WTC11 (cell line): ENCODE measurements around the gene BEST4. TPM values are rescaled to one million over a fixed set of nuclear protein-coding genes. Genes with fewer than 3 reads are reported as not detected.

Experiments
- ATAC-seq: fragments of 200-7000 bp; cut with Tn5 transposase; 2 replicates; pipeline ENCODE4 v1.10.0; 2021; ENCODE audit warnings: mild to moderate bottlenecking, moderate library complexity
- CTCF ChIA-PET: fragments of 300-600 bp; sonication (Branson Sonifier 250); formaldehyde crosslinking; loops from one replicate; lab custom pipeline; 2021; ENCODE audit warnings: antibody characterized with exemption; lab: Charles Lee
- POLR2A ChIA-PET: fragments of 350-600 bp; sonication (Branson Sonifier 250); formaldehyde crosslinking; loops from one replicate; lab custom pipeline; 2021; ENCODE audit warnings: antibody characterized with exemption; lab: Charles Lee
- DNase-seq: peaks from one replicate; pipeline ENCODE4 v3.0.0; 2021; ENCODE audit warnings: low spot score
- H3K27ac Mint-ChIP-seq: 2 replicates; pipeline ENCODE4 v1.8.0; 2021; ENCODE audit warnings: mixed read lengths
- H3K27me3 Mint-ChIP-seq: 2 replicates; pipeline ENCODE4 v1.8.0; 2021; ENCODE audit warnings: low read depth, mild to moderate bottlenecking, moderate library complexity, mixed read lengths
- H3K36me3 Mint-ChIP-seq: 2 replicates; pipeline ENCODE4 v1.8.0; 2021; ENCODE audit warnings: mixed read lengths
- H3K4me1 Mint-ChIP-seq: 2 replicates; pipeline ENCODE4 v1.8.0; 2022; ENCODE audit warnings: mixed read lengths
- H3K4me3 Mint-ChIP-seq: 2 replicates; pipeline ENCODE4 v1.8.0; 2021; ENCODE audit warnings: mild to moderate bottlenecking, moderate library complexity, mixed read lengths
- H3K9me3 Mint-ChIP-seq: 2 replicates; pipeline ENCODE4 v1.8.0; 2021; ENCODE audit warnings: mixed read lengths
- ATF1 ChIP-seq: sonication (generic); formaldehyde crosslinking; IDR thresholded peaks from 2 replicates; pipeline ENCODE4 v1.8.1; 2023; ENCODE audit warnings: mild to moderate bottlenecking, moderate library complexity, missing genetic modification reagents
- ATF3 ChIP-seq: sonication (generic); formaldehyde crosslinking; conservative IDR thresholded peaks from 2 replicates; pipeline ENCODE4 v1.8.1; 2022; ENCODE audit warnings: mild to moderate bottlenecking, missing genetic modification reagents
- CDX4 ChIP-seq: fragments of 250-450 bp; sonication (Bioruptor Pico); IDR thresholded peaks from 2 replicates; pipeline ENCODE4 v1.9.0; 2021; ENCODE audit warnings: moderate library complexity, mild to moderate bottlenecking, inconsistent platforms, borderline replicate concordance
- E2F4 ChIP-seq: sonication (generic); formaldehyde crosslinking; IDR thresholded peaks from 2 replicates; pipeline ENCODE4 v1.8.1; 2022; ENCODE audit warnings: low read depth, mild to moderate bottlenecking, moderate library complexity, missing genetic modification reagents, borderline replicate concordance
- ELF4 ChIP-seq: sonication (generic); formaldehyde crosslinking; IDR thresholded peaks from 2 replicates; pipeline ENCODE4 v1.8.1; 2022; ENCODE audit warnings: low read depth, mild to moderate bottlenecking, moderate library complexity, missing genetic modification reagents
- FOXP1 ChIP-seq: sonication (generic); formaldehyde crosslinking; IDR thresholded peaks from 2 replicates; pipeline ENCODE4 v1.8.0; 2022; ENCODE audit warnings: missing genetic modification reagents, mild to moderate bottlenecking, moderate library complexity, borderline replicate concordance
- FOXP4 ChIP-seq: sonication (generic); formaldehyde crosslinking; IDR thresholded peaks from 2 replicates; pipeline ENCODE4 v1.8.0; 2022; ENCODE audit warnings: mild to moderate bottlenecking, missing genetic modification reagents
- GTF2I ChIP-seq: fragments of 250-450 bp; sonication (Bioruptor Pico); conservative IDR thresholded peaks from 2 replicates; pipeline ENCODE4 v1.4.0; 2021; ENCODE audit warnings: mild to moderate bottlenecking
- JUN ChIP-seq: sonication (generic); formaldehyde crosslinking; IDR thresholded peaks from 2 replicates; pipeline ENCODE4 v1.8.0; 2023; ENCODE audit warnings: mild to moderate bottlenecking, missing genetic modification reagents
- MLX ChIP-seq: sonication (generic); formaldehyde crosslinking; IDR thresholded peaks from 2 replicates; pipeline ENCODE4 v1.8.1; 2023; ENCODE audit warnings: mild to moderate bottlenecking, missing genetic modification reagents, moderate library complexity
- MXD4 ChIP-seq: fragments of 250-450 bp; sonication (Bioruptor Pico); IDR thresholded peaks from 2 replicates; pipeline ENCODE4 v1.8.0; 2021; ENCODE audit warnings: mild to moderate bottlenecking, moderate library complexity, borderline replicate concordance
- NFE2L1 ChIP-seq: sonication (generic); formaldehyde crosslinking; IDR thresholded peaks from 2 replicates; pipeline ENCODE4 v1.8.1; 2023; ENCODE audit warnings: missing genetic modification reagents
- NFYB ChIP-seq: sonication (generic); formaldehyde crosslinking; conservative IDR thresholded peaks from 2 replicates; pipeline ENCODE4 v1.8.0; 2022; ENCODE audit warnings: low read depth, missing genetic modification reagents
- NR2C2 ChIP-seq: sonication (generic); formaldehyde crosslinking; IDR thresholded peaks from 2 replicates; pipeline ENCODE4 v1.8.0; 2022; ENCODE audit warnings: mild to moderate bottlenecking, missing genetic modification reagents
- OVOL2 ChIP-seq: fragments of 250-450 bp; sonication (Bioruptor Pico); IDR thresholded peaks from 2 replicates; pipeline ENCODE4 v1.9.0; 2021; ENCODE audit warnings: mild to moderate bottlenecking, borderline replicate concordance
- SMAD4 ChIP-seq: sonication (generic); formaldehyde crosslinking; IDR thresholded peaks from 2 replicates; pipeline ENCODE4 v1.8.0; 2022; ENCODE audit warnings: mild to moderate bottlenecking, missing genetic modification reagents
- SOX15 ChIP-seq: fragments of 250-450 bp; sonication (Bioruptor Pico); IDR thresholded peaks from 2 replicates; pipeline ENCODE4 v1.9.0; 2021; ENCODE audit warnings: mild to moderate bottlenecking
- SP1 ChIP-seq: sonication (generic); formaldehyde crosslinking; conservative IDR thresholded peaks from 2 replicates; pipeline ENCODE4 v1.8.1; 2022; ENCODE audit warnings: missing genetic modification reagents
- TP53 ChIP-seq: sonication (generic); formaldehyde crosslinking; IDR thresholded peaks from 2 replicates; pipeline ENCODE4 v1.8.1; 2023; ENCODE audit warnings: mild to moderate bottlenecking, missing genetic modification reagents
- ZMAT4 ChIP-seq: fragments of 250-450 bp; sonication (Bioruptor Pico); IDR thresholded peaks from 2 replicates; pipeline ENCODE4 v1.9.0; 2021; ENCODE audit warnings: mild to moderate bottlenecking
- ZNF121 ChIP-seq: sonication (generic); formaldehyde crosslinking; IDR thresholded peaks from 2 replicates; pipeline ENCODE4 v1.8.0; 2023; ENCODE audit warnings: missing genetic modification reagents
- ZNF317 ChIP-seq: sonication (generic); formaldehyde crosslinking; IDR thresholded peaks from 2 replicates; pipeline ENCODE4 v1.8.1; 2023; ENCODE audit warnings: low read depth, mild to moderate bottlenecking, moderate library complexity, missing genetic modification reagents, borderline replicate concordance
- ZNF423 ChIP-seq: fragments of 250-450 bp; sonication (Bioruptor Pico); IDR thresholded peaks from 2 replicates; pipeline ENCODE4 v2.1.2; 2022; ENCODE audit warnings: mild to moderate bottlenecking, moderate library complexity
- ZNF425 ChIP-seq: fragments of 250-450 bp; sonication (Bioruptor Pico); conservative IDR thresholded peaks from 2 replicates; pipeline ENCODE4 v1.9.0; 2021; ENCODE audit warnings: mild to moderate bottlenecking
- total RNA-seq: library from RNA; stranded (reverse); gene quantifications from 3 replicates; pipeline ENCODE4 v1.2.3, GENCODE V29; 2021

BEST4 gene
- total RNA-seq, 1 experiment from 2014 or later, result 1.6 TPM

- peaks cover 22% of the 10 kb centered on the region for H3K36me3 Mint-ChIP-seq
- peaks cover 3% of the 10 kb centered on the region; the same call in 1 of the 2 replicates for H3K27me3 Mint-ChIP-seq
- no peak overlapping the region for H3K4me3 Mint-ChIP-seq
- ChIA-PET CTCF (no interaction called here), POLR2A (interaction anchor here (0.5 to 0.9 kb wide), 2 partner anchors 9 to 10 kb away, joined by 3 read pairs; no protein-coding TSS in a partner anchor)
- no peak for TF ChIP-seq ZNF425
- no peak for TF ChIP-seq GTF2I (CRISPR knock-in tag)
- TF ChIP-seq ATF1 (CRISPR knock-in tag), result no peak
- no peak for TF ChIP-seq ZNF423 (CRISPR knock-in tag)
- TF ChIP-seq SOX15 (CRISPR knock-in tag), result no peak
- no peak for TF ChIP-seq SP1 (CRISPR knock-in tag)
- no peak for TF ChIP-seq OVOL2 (CRISPR knock-in tag)
- no peak for TF ChIP-seq NR2C2
- TF ChIP-seq JUN (CRISPR knock-in tag), result no peak
- no peak for TF ChIP-seq NFYB (CRISPR knock-in tag)
- no peak for TF ChIP-seq NFE2L1 (CRISPR knock-in tag)
- TF ChIP-seq CDX4 (CRISPR knock-in tag), result no peak
- no peak for TF ChIP-seq FOXP4
- no peak for TF ChIP-seq TP53
- TF ChIP-seq MLX (CRISPR knock-in tag), result no peak
- no peak for TF ChIP-seq E2F4 (CRISPR knock-in tag)
- DNase-seq, result no peak
- H3K27ac Mint-ChIP-seq, result no peak overlapping the region
- H3K9me3 Mint-ChIP-seq, result no peaks in the 10 kb centered on the region
- H3K4me1 Mint-ChIP-seq, result peaks cover 34% of the 10 kb centered on the region
- ATAC-seq, result no peak
Observed at GRCh38 chr1:44803312-44804095, 15.5 kb upstream of the BEST4 start.

GRCh38 chr1:44803062-44803311 lies 15.0 kb upstream of the BEST4 start:
- Mint-ChIP-seq H3K4me3 (no peak overlapping the region), H3K27me3 (peaks cover 3% of the 10 kb centered on the region; the same call in 1 of the 2 replicates), H3K36me3 (peaks cover 22% of the 10 kb centered on the region), H3K4me1 (peaks cover 31% of the 10 kb centered on the region), H3K27ac (no peak overlapping the region), H3K9me3 (no peaks in the 10 kb centered on the region)
- POLR2A ChIA-PET, result no interaction called here
- ATAC-seq (no peak), DNase-seq (no peak)
- TF ChIP-seq SMAD4 (CRISPR knock-in tag) (no peak), FOXP1 (CRISPR knock-in tag) (no peak), ELF4 (no peak), ATF3 (CRISPR knock-in tag) (no peak), ZNF121 (CRISPR knock-in tag) (no peak), ZMAT4 (CRISPR knock-in tag) (no peak), MXD4 (no peak), ZNF425 (no peak), ZNF317 (CRISPR knock-in tag) (no peak)
- CTCF ChIA-PET, result interaction anchor here (1.1 kb wide), 1 partner anchor 19 kb away, joined by 4 read pairs; no protein-coding TSS in a partner anchor
